Measurements from ENCODE around the gene BLM.
"Not testable (repeated sequence)": the region's sequence is repeated elsewhere in the genome, so short reads cannot be mapped to it uniquely, and the experiment has no call there.

Gene BLM

GRCh38 chr15:90820481-90820880 lies 103.3 kb downstream of the BLM start:
- no peak for DNase-seq (ENCODE audit: low read depth, low spot score)

- no peak for DNase-seq (ENCODE audit: low read depth, low spot score)
Measured at GRCh38 chr15:90822204-90822955, 105.2 kb downstream of the BLM start.

- DNase-seq (ENCODE audit: low read depth, low spot score): no peak
Measured at GRCh38 chr15:90823455-90823974, 106.4 kb downstream of the BLM start.

GRCh38 chr15:90825115-90825899 lies 108.2 kb downstream of the BLM start:
- DNase-seq (ENCODE audit: low read depth, low spot score): not testable (repeated sequence)

- not testable (repeated sequence) for DNase-seq (ENCODE audit: low read depth, low spot score)
Measured at GRCh38 chr15:90826206-90826885, 109.2 kb downstream of the BLM start.

- no peak for DNase-seq (ENCODE audit: low read depth, low spot score)
Measured at GRCh38 chr15:90826886-90827435, 109.8 kb downstream of the BLM start.

- no peak for DNase-seq (ENCODE audit: low read depth, low spot score)
Measured at GRCh38 chr15:90828111-90828510, 111.0 kb downstream of the BLM start.

- DNase-seq (ENCODE audit: low read depth, low spot score): no peak
Measured at GRCh38 chr15:90829126-90829525, 112.0 kb downstream of the BLM start.

GRCh38 chr15:90829942-90830440 lies 112.8 kb downstream of the BLM start:
- no peak for DNase-seq (ENCODE audit: low read depth, low spot score)

GRCh38 chr15:90834626-90835025 lies 117.5 kb downstream of the BLM start:
- no peak for DNase-seq (ENCODE audit: low read depth, low spot score)

GRCh38 chr15:90836296-90836871 lies 119.2 kb downstream of the BLM start:
- DNase-seq (ENCODE audit: low read depth, low spot score): no peak

GRCh38 chr15:90837094-90837493 lies 119.9 kb downstream of the BLM start:
- no peak for DNase-seq (ENCODE audit: low read depth, low spot score)

- DNase-seq (ENCODE audit: low read depth, low spot score): no peak
Measured at GRCh38 chr15:90838139-90838538, 121.0 kb downstream of the BLM start.

- DNase-seq (ENCODE audit: low read depth, low spot score): no peak
Measured at GRCh38 chr15:90838544-90838943, 121.4 kb downstream of the BLM start.

GRCh38 chr15:90839187-90840071 lies 122.3 kb downstream of the BLM start:
- DNase-seq (ENCODE audit: low read depth, low spot score): peak; percentile 90

GRCh38 chr15:90840157-90840855 lies 123.2 kb downstream of the BLM start:
- DNase-seq (ENCODE audit: low read depth, low spot score): no peak

- DNase-seq (ENCODE audit: low read depth, low spot score): no peak
Measured at GRCh38 chr15:90840954-90841353, 123.8 kb downstream of the BLM start.

- DNase-seq (ENCODE audit: low read depth, low spot score): no peak
Measured at GRCh38 chr15:90844696-90845095, 127.5 kb downstream of the BLM start.

GRCh38 chr15:90845201-90845949 lies 128.2 kb downstream of the BLM start:
- no peak for DNase-seq (ENCODE audit: low read depth, low spot score)

Data from iPS DF 19.7 (cell line).